Nephron progenitor cell (in vitro differentiated cells): ENCODE data around the gene DTX1.

Experiments
- DNase-seq: peaks from one replicate; pipeline ENCODE4 v3.0.0; 2021
- H3K27ac Mint-ChIP-seq: 2 replicates; pipeline ENCODE4 v1.8.0; 2021; ENCODE audit warnings: mild to moderate bottlenecking, moderate library complexity, mixed read lengths
- H3K27me3 Mint-ChIP-seq: 2 replicates; pipeline ENCODE4 v1.8.0; 2021; ENCODE audit warnings: mild to moderate bottlenecking, low read depth, mixed read lengths; ENCODE audit not compliant: poor library complexity
- H3K36me3 Mint-ChIP-seq: 2 replicates; pipeline ENCODE4 v1.8.0; 2021; ENCODE audit warnings: low read depth, mixed read lengths
- H3K4me1 Mint-ChIP-seq: 2 replicates; pipeline ENCODE4 v1.8.0; 2021; ENCODE audit warnings: mixed read lengths
- H3K4me3 Mint-ChIP-seq: 2 replicates; pipeline ENCODE4 v1.8.0; 2021; ENCODE audit warnings: mild to moderate bottlenecking, moderate library complexity, mixed read lengths
- H3K9me3 Mint-ChIP-seq: 2 replicates; pipeline ENCODE4 v1.8.0; 2021; ENCODE audit warnings: mild to moderate bottlenecking, moderate library complexity, mixed read lengths
- CTCF ChIP-seq: fragments of 200-600 bp; sonication (generic); IDR thresholded peaks from 2 replicates; pipeline ENCODE4 v1.5.0; 2021; ENCODE audit warnings: antibody characterized with exemption

DTX1 gene

GRCh38 chr12:113135178-113136127, 78.9 kb downstream of the DTX1 start, which contains the start of gene RASAL1:
Gene RASAL1, minus strand, starts transcription at chr12:113135761. Its CDS starts 299 bp downstream, at chr12:113135462.
- H3K4me3 Mint-ChIP-seq, result peak within 1 kb of the TSS; percentile 50
- H3K27ac Mint-ChIP-seq, result no peak within 1 kb of the TSS
- peak; percentile 73 for DNase-seq
- peaks cover 12% of the 10 kb centered on the region for H3K4me1 Mint-ChIP-seq
- H3K36me3 Mint-ChIP-seq, result no peaks in the 10 kb centered on the region
- TF ChIP-seq CTCF, result peak; percentile 52
- no peaks in the 10 kb centered on the region for H3K9me3 Mint-ChIP-seq
- H3K27me3 Mint-ChIP-seq, result peaks cover 71% of the 10 kb centered on the region

GRCh38 chr12:113136128-113136989, 79.8 kb downstream of the DTX1 start:
- no peak for DNase-seq
- Mint-ChIP-seq H3K27ac (no peak overlapping the region), H3K9me3 (no peaks in the 10 kb centered on the region), H3K36me3 (no peaks in the 10 kb centered on the region), H3K4me3 (peak overlapping the region; percentile 50), H3K4me1 (peaks cover 12% of the 10 kb centered on the region), H3K27me3 (peaks cover 68% of the 10 kb centered on the region)
- no peak for TF ChIP-seq CTCF

GRCh38 chr12:113136990-113137511, 80.5 kb downstream of the DTX1 start:
- peaks cover 14% of the 10 kb centered on the region for H3K4me1 Mint-ChIP-seq
- H3K27ac Mint-ChIP-seq, result no peak overlapping the region
- H3K9me3 Mint-ChIP-seq, result no peaks in the 10 kb centered on the region
- no peak overlapping the region for H3K4me3 Mint-ChIP-seq
- no peak for DNase-seq
- H3K36me3 Mint-ChIP-seq, result no peaks in the 10 kb centered on the region
- H3K27me3 Mint-ChIP-seq, result peaks cover 63% of the 10 kb centered on the region
- no peak for TF ChIP-seq CTCF

- no peak for DNase-seq
Measured at GRCh38 chr12:113137861-113138783, 81.6 kb downstream of the DTX1 start.

More at GRCh38 chr12:113137861-113138783, 81.6 kb downstream of the DTX1 start:
- Mint-ChIP-seq H3K4me1 (peaks cover 16% of the 10 kb centered on the region), H3K4me3 (no peak overlapping the region), H3K9me3 (no peaks in the 10 kb centered on the region), H3K36me3 (no peaks in the 10 kb centered on the region), H3K27ac (no peak overlapping the region), H3K27me3 (peaks cover 55% of the 10 kb centered on the region)
- TF ChIP-seq CTCF, result no peak
